Measurements from ENCODE around the gene RAI14. TPM values are rescaled to one million over a fixed set of nuclear protein-coding genes. Genes with fewer than 3 reads are reported as not detected.

RAI14 gene
- total RNA-seq, 6 experiments from 2014 or later, result 256 to 360 (median 323) TPM

DNA sequence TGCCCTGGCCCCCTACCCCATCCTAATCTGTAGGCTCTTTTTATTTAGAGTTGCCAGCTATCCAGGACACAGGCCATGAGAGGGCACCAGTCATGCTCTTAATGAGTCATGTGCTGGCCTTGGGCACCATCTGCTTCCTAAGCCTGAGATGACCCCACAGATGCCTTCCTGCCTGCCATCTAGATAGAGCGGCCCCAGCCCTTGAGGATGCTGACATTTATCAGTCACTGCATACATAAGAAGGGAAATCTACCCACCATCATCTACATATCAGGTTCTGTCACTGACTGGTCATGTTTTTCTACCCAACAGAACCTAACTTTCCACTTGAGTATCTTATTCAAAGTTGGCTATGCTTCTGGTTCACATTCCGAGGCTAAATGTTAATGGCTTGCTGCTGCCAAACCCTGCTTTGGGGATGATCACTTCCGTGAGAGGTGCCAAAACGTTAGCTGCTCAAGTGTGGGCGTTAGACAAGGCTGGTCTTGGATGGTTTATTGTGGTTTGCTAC is 132.9 kb downstream of the RAI14 start:
- TF ChIP-seq, protein P1, sequence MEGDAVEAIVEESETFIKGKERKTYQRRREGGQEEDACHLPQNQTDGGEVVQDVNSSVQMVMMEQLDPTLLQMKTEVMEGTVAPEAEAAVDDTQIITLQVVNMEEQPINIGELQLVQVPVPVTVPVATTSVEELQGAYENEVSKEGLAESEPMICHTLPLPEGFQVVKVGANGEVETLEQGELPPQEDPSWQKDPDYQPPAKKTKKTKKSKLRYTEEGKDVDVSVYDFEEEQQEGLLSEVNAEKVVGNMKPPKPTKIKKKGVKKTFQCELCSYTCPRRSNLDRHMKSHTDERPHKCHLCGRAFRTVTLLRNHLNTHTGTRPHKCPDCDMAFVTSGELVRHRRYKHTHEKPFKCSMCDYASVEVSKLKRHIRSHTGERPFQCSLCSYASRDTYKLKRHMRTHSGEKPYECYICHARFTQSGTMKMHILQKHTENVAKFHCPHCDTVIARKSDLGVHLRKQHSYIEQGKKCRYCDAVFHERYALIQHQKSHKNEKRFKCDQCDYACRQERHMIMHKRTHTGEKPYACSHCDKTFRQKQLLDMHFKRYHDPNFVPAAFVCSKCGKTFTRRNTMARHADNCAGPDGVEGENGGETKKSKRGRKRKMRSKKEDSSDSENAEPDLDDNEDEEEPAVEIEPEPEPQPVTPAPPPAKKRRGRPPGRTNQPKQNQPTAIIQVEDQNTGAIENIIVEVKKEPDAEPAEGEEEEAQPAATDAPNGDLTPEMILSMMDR (IDR thresholded peaks at IDR 0.05), result no peak; the same call in 1 of the 2 replicates
- H3K4me3 Mint-ChIP-seq, result no peak overlapping the region
- H3K9me3 Mint-ChIP-seq, result peaks cover 5% of the 10 kb centered on the region; the same call in 1 of the 2 replicates
- peaks cover 2% of the 10 kb centered on the region; the same call in 1 of the 2 replicates for H3K27me3 Mint-ChIP-seq (ENCODE audit: insufficient read depth)
- peaks cover 62% of the 10 kb centered on the region for H3K4me1 Mint-ChIP-seq (ENCODE audit: low read depth)
- H3K27ac Mint-ChIP-seq, result peak overlapping the region; percentile 72
- peak; percentile 8 for DNase-seq
- H3K36me3 Mint-ChIP-seq (ENCODE audit: low read depth), result peaks cover 45% of the 10 kb centered on the region

DNA sequence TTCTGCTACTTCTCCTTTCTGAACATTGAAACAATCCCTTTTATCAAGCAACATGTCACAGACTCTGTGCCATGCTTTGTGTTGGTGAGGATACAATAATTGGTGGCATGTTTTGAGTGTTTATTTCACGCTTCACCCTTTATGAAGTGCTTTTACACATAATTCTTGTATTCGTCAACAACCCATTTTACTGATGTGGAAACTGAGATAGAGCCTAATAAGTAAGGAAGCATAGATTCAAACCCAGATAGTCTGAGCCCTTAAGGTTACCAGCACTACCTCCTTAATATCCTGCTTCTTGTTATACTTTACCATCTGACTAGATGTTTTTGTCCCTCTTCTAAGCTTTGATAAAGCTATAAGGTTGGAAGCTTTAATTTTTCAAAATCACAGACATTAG is 133.5 kb downstream of the RAI14 start:
- TF ChIP-seq, protein P1 (IDR thresholded peaks at IDR 0.05), result no peak
- Mint-ChIP-seq H3K27ac (peak overlapping the region; percentile 72), H3K4me3 (no peak overlapping the region)

DNA sequence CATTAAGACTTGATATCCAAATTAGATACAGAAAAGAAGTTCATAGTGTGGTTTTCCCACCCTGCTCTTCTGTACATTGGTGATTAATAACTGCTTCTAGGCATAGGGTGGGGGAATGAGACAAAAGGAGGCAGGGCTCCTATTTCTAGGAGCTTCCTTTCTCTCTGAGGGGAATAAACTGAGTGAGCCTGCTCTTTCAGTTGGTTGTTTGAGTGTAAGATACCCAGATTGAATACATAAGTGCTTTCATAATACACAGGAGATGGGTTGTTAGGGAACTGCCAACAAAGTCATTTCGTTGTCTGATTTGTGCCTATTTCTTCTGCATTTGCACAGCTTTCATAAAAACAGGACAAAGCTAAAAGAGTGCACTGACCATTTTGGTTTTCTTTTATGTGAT is 133.9 kb downstream of the RAI14 start:
- Mint-ChIP-seq H3K27ac (peak overlapping the region; percentile 72), H3K9me3 (peaks cover 5% of the 10 kb centered on the region; the same call in 1 of the 2 replicates), H3K27me3 (ENCODE audit: insufficient read depth) (peaks cover 2% of the 10 kb centered on the region; the same call in 1 of the 2 replicates), H3K36me3 (ENCODE audit: low read depth) (peaks cover 51% of the 10 kb centered on the region), H3K4me1 (ENCODE audit: low read depth) (peaks cover 56% of the 10 kb centered on the region), H3K4me3 (no peak overlapping the region)
- TF ChIP-seq, protein P1 (IDR thresholded peaks at IDR 0.05), result no peak
- no peak for DNase-seq

More for the DNA sequence above, 133.5 kb downstream of the RAI14 start:
- Mint-ChIP-seq H3K36me3 (ENCODE audit: low read depth) (peaks cover 49% of the 10 kb centered on the region), H3K27me3 (ENCODE audit: insufficient read depth) (peaks cover 2% of the 10 kb centered on the region; the same call in 1 of the 2 replicates), H3K4me1 (ENCODE audit: low read depth) (peaks cover 58% of the 10 kb centered on the region), H3K9me3 (peaks cover 5% of the 10 kb centered on the region; the same call in 1 of the 2 replicates)
- DNase-seq, result no peak

DNA sequence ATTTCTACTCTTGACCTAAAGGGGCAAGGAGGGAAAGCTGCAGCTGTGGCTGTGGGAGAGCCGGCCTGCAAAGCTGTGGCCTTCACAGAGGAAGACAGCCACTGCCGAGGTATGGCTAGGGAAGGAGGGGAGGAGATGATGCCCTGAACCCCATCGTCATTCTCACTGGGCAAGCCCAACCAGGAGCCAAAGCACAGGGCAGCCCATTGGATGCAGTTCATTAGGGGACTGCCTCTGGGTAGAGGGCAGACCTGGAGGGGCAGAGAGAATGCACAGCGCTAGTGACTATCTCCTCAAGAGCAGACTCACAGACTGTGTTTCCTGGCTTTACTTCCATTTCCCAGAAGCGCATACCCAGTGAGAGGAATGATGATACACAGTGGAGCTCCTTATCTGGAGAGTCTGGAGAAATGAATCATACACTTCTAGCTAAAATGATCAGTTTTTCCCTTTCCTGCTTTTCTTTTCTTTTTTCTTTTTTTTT is 135.7 kb downstream of the RAI14 start:
- H3K4me1 Mint-ChIP-seq (ENCODE audit: low read depth), result peaks cover 50% of the 10 kb centered on the region
- TF ChIP-seq, protein P1 (IDR thresholded peaks at IDR 0.05), result no peak
- no peak overlapping the region for H3K4me3 Mint-ChIP-seq
- H3K9me3 Mint-ChIP-seq, result no peaks in the 10 kb centered on the region
- H3K27me3 Mint-ChIP-seq (ENCODE audit: insufficient read depth), result peaks cover 2% of the 10 kb centered on the region
- peak; percentile 35 for DNase-seq
- peak overlapping the region; percentile 33; the same call in 1 of the 2 replicates for H3K27ac Mint-ChIP-seq
- H3K36me3 Mint-ChIP-seq (ENCODE audit: low read depth), result peaks cover 44% of the 10 kb centered on the region

DNA sequence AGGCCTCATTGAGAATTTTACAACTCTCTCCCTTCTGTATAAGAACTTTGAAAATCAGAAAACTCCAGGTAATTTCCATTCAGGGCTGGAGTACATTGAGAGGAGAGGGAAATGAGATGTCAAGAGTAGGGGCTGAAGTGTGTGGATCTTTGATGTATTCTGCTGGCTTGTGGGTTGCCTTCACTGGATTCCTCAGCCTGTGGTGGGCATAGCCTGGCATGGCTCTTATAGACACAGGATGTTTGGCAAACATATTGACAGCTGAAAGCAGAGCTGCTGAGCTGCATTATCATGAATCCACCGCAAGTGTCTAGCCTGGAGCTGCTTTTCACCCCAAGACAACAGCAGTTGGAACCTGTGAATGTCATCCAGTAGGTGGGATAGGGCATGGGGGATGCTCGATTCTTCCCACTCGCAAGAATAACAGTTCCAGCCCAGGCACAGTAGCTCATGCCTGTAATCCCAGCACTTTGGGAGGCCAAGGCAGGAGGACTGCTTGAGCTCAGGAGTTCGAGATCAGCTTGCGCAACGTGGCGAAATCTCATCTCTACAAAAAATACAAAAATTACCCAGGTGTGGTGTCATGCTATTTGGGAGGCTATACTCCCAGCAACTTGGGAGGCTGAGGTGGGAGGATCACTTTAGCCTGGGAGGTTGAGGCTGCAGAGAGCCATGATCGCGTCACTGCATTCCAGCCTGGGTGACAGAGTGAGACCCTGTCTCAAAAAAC is 146.9 kb downstream of the RAI14 start:
- H3K9me3 Mint-ChIP-seq, result no peaks in the 10 kb centered on the region
- TF ChIP-seq, protein P1 (IDR thresholded peaks at IDR 0.05), result no peak
- peaks cover 9% of the 10 kb centered on the region; the same call in 1 of the 2 replicates for H3K4me1 Mint-ChIP-seq (ENCODE audit: low read depth)
- no peak for DNase-seq
- no peak overlapping the region for H3K4me3 Mint-ChIP-seq
- peaks cover 7% of the 10 kb centered on the region for H3K27me3 Mint-ChIP-seq (ENCODE audit: insufficient read depth)
- H3K27ac Mint-ChIP-seq, result peak overlapping the region; percentile 25
- peaks cover 57% of the 10 kb centered on the region for H3K36me3 Mint-ChIP-seq (ENCODE audit: low read depth)

Data from HFFc6 (cell line).